Mammary epithelial cell (primary cell): ENCODE measurements around the gene PNLIPRP1.

ENCODE experiments used
- CTCF ChIP-seq, 2 donors: IDR thresholded peaks in 1 of 2; conservative IDR thresholded peaks in 1 of 2; 2 replicates each; pipeline ENCODE4 v1.5.1; 2011 to 2012; ENCODE audit warnings: inconsistent platforms in 2 of 2, low read length in 2 of 2, mild to moderate bottlenecking in 2 of 2, control low read depth in 1 of 2, low read depth in 1 of 2; ENCODE audit not compliant: insufficient read depth in 1 of 2; ENCODE audit errors: extremely low read depth in 1 of 2
- EZH2 ChIP-seq: IDR thresholded peaks from 2 replicates; pipeline ENCODE4 v1.6.1; 2012; ENCODE audit warnings: low read length, inconsistent platforms, borderline replicate concordance

GRCh38 chr10:116626815-116627214, 36.1 kb downstream of the PNLIPRP1 start:
- TF ChIP-seq EZH2 (no peak), CTCF (conservative IDR thresholded peaks at IDR 0.05 in 1 of 2, IDR thresholded peaks at IDR 0.05 in 1 of 2; ENCODE audit: extremely low read depth in 1 of 2, insufficient read depth in 1 of 2, low read depth in 1 of 2, low read length in 2 of 2) (no peak)
